Panc1 (cell line): Measurements from ENCODE around the gene SNRPA.

ENCODE experiments used
- CTCF ChIP-seq: fragments of 450-650 bp; IDR thresholded peaks from 2 replicates; pipeline ENCODE4 v1.5.1; 2017; ENCODE audit warnings: mild to moderate bottlenecking
- POLR2AphosphoS5 ChIP-seq: IDR thresholded peaks from 2 replicates; pipeline ENCODE4 v1.6.1; 2012; ENCODE audit warnings: mild to moderate bottlenecking, low read depth, low read length, moderate library complexity

GRCh38 chr19:40742477-40742876 is 8.5 kb upstream of the SNRPA start:
- TF ChIP-seq POLR2AphosphoS5 (no peak), CTCF (no peak)
